DOHH2 (cell line): ENCODE results near the gene KIF20B.

Experiments used
- H3F3A ChIP-seq: fragments of 200-600 bp; sonication (generic), shearing (Covaris generic); 2 replicates; pipeline ENCODE4 v1.6.0; 2016; ENCODE audit warnings: antibody characterized with exemption, mild to moderate bottlenecking; ENCODE audit not compliant: control insufficient read depth, insufficient read depth
- H3K27ac ChIP-seq: fragments of 200-600 bp; sonication (generic); 2 replicates; pipeline ENCODE4 v1.5.1; 2014; ENCODE audit warnings: low read depth, mild to moderate bottlenecking, low read length, moderate library complexity
- H3K27me3 ChIP-seq: fragments of 200-600 bp; sonication (generic); 2 replicates; pipeline ENCODE4 v1.6.1; 2014; ENCODE audit warnings: mild to moderate bottlenecking, low read length, mixed read lengths; ENCODE audit not compliant: control insufficient read depth
- H3K36me3 ChIP-seq: fragments of 200-600 bp; sonication (generic); 2 replicates; pipeline ENCODE4 v1.6.1; 2014; ENCODE audit warnings: mild to moderate bottlenecking, low read length, moderate library complexity, mixed read lengths; ENCODE audit not compliant: control insufficient read depth
- H3K4me1 ChIP-seq: fragments of 200-600 bp; sonication (generic); 2 replicates; pipeline ENCODE4 v1.6.1; 2014; ENCODE audit warnings: mild to moderate bottlenecking, low read length, mixed read lengths; ENCODE audit not compliant: control insufficient read depth
- H3K4me2 ChIP-seq: fragments of 200-600 bp; sonication (generic); 2 replicates; pipeline ENCODE4 v1.6.0; 2014; ENCODE audit warnings: mild to moderate bottlenecking, low read length, moderate library complexity
- H3K4me3 ChIP-seq: fragments of 200-600 bp; sonication (generic); 2 replicates; pipeline ENCODE4 v1.5.1; 2014; ENCODE audit warnings: mild to moderate bottlenecking, low read length, mixed read lengths
- H3K79me2 ChIP-seq: fragments of 200-600 bp; sonication (generic); 2 replicates; pipeline ENCODE4 v1.6.1; 2014; ENCODE audit warnings: mild to moderate bottlenecking, low read length, mixed read lengths; ENCODE audit not compliant: control insufficient read depth
- H3K9me2 ChIP-seq: fragments of 200-600 bp; sonication (generic); replicated peaks from 2 replicates; pipeline ENCODE4 v1.6.1; 2014; ENCODE audit warnings: mild to moderate bottlenecking, low read length, mixed read lengths; ENCODE audit not compliant: control insufficient read depth
- H3K9me3 ChIP-seq: fragments of 200-600 bp; sonication (generic); 2 replicates; pipeline ENCODE4 v1.6.1; 2014; ENCODE audit warnings: antibody characterized with exemption, low read length, mixed read lengths; ENCODE audit not compliant: control insufficient read depth, insufficient read depth
- H4K20me1 ChIP-seq: fragments of 200-600 bp; sonication (generic); 2 replicates; pipeline ENCODE4 v1.6.0; 2014; ENCODE audit warnings: low read depth, mild to moderate bottlenecking, antibody characterized with exemption, low read length, moderate library complexity; ENCODE audit not compliant: control insufficient read depth, insufficient read depth
- CTCF ChIP-seq: fragments of 200-600 bp; sonication (generic); IDR thresholded peaks from one replicate; pipeline ENCODE4 v1.5.1; 2014; ENCODE audit warnings: antibody characterized with exemption, mild to moderate bottlenecking, low read depth, low read length; ENCODE audit not compliant: poor library complexity, severe bottlenecking
- EZH2phosphoT487 ChIP-seq: fragments of 200-600 bp; sonication (generic); IDR thresholded peaks from 2 replicates; pipeline ENCODE4 v1.6.1; 2017; ENCODE audit warnings: borderline replicate concordance, mild to moderate bottlenecking, antibody characterized with exemption, low read length, moderate library complexity, mixed read lengths

KIF20B gene

DNA sequence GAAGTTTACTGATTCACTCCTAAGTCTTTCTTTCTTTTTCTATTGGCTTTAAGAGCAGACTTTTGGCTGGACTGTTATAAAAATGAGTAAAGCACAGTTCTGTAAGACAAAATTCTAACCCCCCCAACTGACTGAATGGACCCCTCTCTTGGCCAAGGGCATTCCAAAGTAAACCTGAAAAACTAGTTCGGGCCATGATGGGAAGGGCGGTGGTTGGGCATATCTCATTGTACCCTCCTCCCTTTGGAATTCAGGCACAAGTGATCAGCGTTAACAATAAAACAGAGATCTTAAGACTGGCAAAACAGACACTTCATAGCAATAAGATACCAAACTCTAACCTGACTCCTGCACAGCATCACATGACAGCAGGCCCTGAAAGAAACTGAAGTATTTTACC is 6.1 kb upstream of the KIF20B start:
- H3K4me2 ChIP-seq = no peak overlapping the region
- H3K27me3 ChIP-seq = no peaks in the 10 kb centered on the region
- H3K27ac ChIP-seq = no peak overlapping the region
- H3K4me1 ChIP-seq = peaks cover 8% of the 10 kb centered on the region
- H3K9me2 ChIP-seq = no peaks in the 10 kb centered on the region
- TF ChIP-seq CTCF (no peak), EZH2phosphoT487 (no peak)
- H3F3A ChIP-seq = no peaks in the 10 kb centered on the region
- no peaks in the 10 kb centered on the region for H3K9me3 ChIP-seq
- peaks cover 11% of the 10 kb centered on the region for H3K36me3 ChIP-seq
- H4K20me1 ChIP-seq = no peaks in the 10 kb centered on the region
- peaks cover 8% of the 10 kb centered on the region; the same call in 1 of the 2 replicates for H3K79me2 ChIP-seq
- H3K4me3 ChIP-seq = no peak overlapping the region

DNA sequence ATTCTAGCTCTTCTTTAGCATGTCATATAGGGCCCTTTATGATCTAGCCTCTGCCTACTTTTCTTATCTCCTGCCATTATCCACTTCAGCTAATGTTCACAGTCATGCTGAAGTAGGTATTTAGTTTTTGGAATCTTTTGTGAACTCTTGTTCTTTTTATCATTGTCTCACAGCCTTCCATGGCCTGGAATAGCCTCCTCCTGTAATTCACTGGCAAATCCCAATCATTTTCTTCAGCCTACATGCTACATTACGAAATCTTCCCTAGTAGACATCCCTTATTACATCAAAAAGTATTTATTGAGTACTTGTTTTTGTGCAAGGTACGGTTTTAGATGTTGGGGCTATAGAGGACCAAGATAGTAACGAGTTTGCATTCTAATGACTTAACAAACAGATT is 3.4 kb upstream of the KIF20B start:
- H3K4me1 ChIP-seq = peaks cover 19% of the 10 kb centered on the region
- H3K27ac ChIP-seq = no peak overlapping the region
- no peaks in the 10 kb centered on the region for H4K20me1 ChIP-seq
- no peak overlapping the region for H3K4me3 ChIP-seq
- H3K36me3 ChIP-seq = peaks cover 17% of the 10 kb centered on the region
- no peaks in the 10 kb centered on the region for H3F3A ChIP-seq
- H3K79me2 ChIP-seq = peaks cover 32% of the 10 kb centered on the region
- no peaks in the 10 kb centered on the region for H3K27me3 ChIP-seq
- no peak overlapping the region for H3K4me2 ChIP-seq
- no peaks in the 10 kb centered on the region for H3K9me3 ChIP-seq
- TF ChIP-seq EZH2phosphoT487 (no peak), CTCF (no peak)
- no peaks in the 10 kb centered on the region for H3K9me2 ChIP-seq

GRCh38 chr10:89699581-89700064 is 1.8 kb upstream of the KIF20B start:
- H3K4me2 ChIP-seq = peak overlapping the region; percentile 75

More at GRCh38 chr10:89699581-89700064, 1.8 kb upstream of the KIF20B start:
- H3K36me3 ChIP-seq = peaks cover 20% of the 10 kb centered on the region
- no peaks in the 10 kb centered on the region for H3K9me2 ChIP-seq
- H4K20me1 ChIP-seq = no peaks in the 10 kb centered on the region
- no peaks in the 10 kb centered on the region for H3K9me3 ChIP-seq
- no peak overlapping the region for H3K27ac ChIP-seq
- H3K79me2 ChIP-seq = peaks cover 49% of the 10 kb centered on the region
- no peaks in the 10 kb centered on the region for H3K27me3 ChIP-seq
- H3K4me3 ChIP-seq = peak overlapping the region; percentile 94
- H3K4me1 ChIP-seq = peaks cover 34% of the 10 kb centered on the region
- TF ChIP-seq EZH2phosphoT487 (no peak), CTCF (no peak)
- H3F3A ChIP-seq = no peaks in the 10 kb centered on the region
